Effector CD8-positive, alpha-beta T cell (primary cell): Measurements from ENCODE around the gene PDE4D.

ENCODE experiments used
- DNase-seq: peaks from one replicate; lab custom pipeline; 2025; lab: John Stamatoyannopoulos, UW

Gene PDE4D

GRCh38 chr5:59178071-59178470 is 715.5 kb downstream of the PDE4D start:
- DNase-seq: no peak

- no peak for DNase-seq
These were observed 715.9 kb downstream of the PDE4D start for GRCh38 chr5:59177644-59178043.

- no peak for DNase-seq
These were observed 719.2 kb downstream of the PDE4D start for GRCh38 chr5:59174248-59174844.

GRCh38 chr5:59173578-59173977 is 719.9 kb downstream of the PDE4D start:
- no peak for DNase-seq

- no peak for DNase-seq
These were observed 722.4 kb downstream of the PDE4D start for GRCh38 chr5:59171131-59171530.

GRCh38 chr5:59169768-59170150 is 723.8 kb downstream of the PDE4D start:
- DNase-seq: no peak

- no peak for DNase-seq
These were observed 724.3 kb downstream of the PDE4D start for GRCh38 chr5:59169081-59169767.

GRCh38 chr5:59168067-59168466 is 725.5 kb downstream of the PDE4D start:
- DNase-seq: no peak

- no peak for DNase-seq
These were observed 729.3 kb downstream of the PDE4D start for GRCh38 chr5:59164041-59164830.

GRCh38 chr5:59161221-59162105 is 732.1 kb downstream of the PDE4D start:
- DNase-seq: no peak

GRCh38 chr5:59158637-59159391 is 734.7 kb downstream of the PDE4D start:
- no peak for DNase-seq

GRCh38 chr5:59158165-59158564 is 735.4 kb downstream of the PDE4D start:
- no peak for DNase-seq

GRCh38 chr5:59157068-59157467 is 736.5 kb downstream of the PDE4D start:
- DNase-seq: no peak

- no peak for DNase-seq
These were observed 740.8 kb downstream of the PDE4D start for GRCh38 chr5:59152701-59153245.

- no peak for DNase-seq
These were observed 742.2 kb downstream of the PDE4D start for GRCh38 chr5:59151162-59151889.

- DNase-seq: no peak
These were observed 743.7 kb downstream of the PDE4D start for GRCh38 chr5:59149827-59150226.

- no peak for DNase-seq
These were observed 744.3 kb downstream of the PDE4D start for GRCh38 chr5:59149271-59149670.

GRCh38 chr5:59146729-59147128 is 746.8 kb downstream of the PDE4D start:
- DNase-seq: no peak

GRCh38 chr5:59143926-59144333 is 749.6 kb downstream of the PDE4D start:
- DNase-seq: no peak

- DNase-seq: no peak
These were observed 750.6 kb downstream of the PDE4D start for GRCh38 chr5:59142927-59143326.
